Right ventricle myocardium superior (tissue), 1 donor: ENCODE data around the gene FXYD7. TPM values are rescaled to one million over a fixed set of nuclear protein-coding genes. Genes with fewer than 3 reads are reported as not detected.
"Not testable (repeated sequence)": the region's sequence is repeated elsewhere in the genome, so short reads cannot be mapped to it uniquely, and the experiment has no call there.

Experiments
- ATAC-seq: fragments of 200-7000 bp; cut with Tn5 transposase; one replicate; pipeline ENCODE4 v1.9.1; 2020; ENCODE audit warnings: mild to moderate bottlenecking; ENCODE audit not compliant: poor library complexity
- DNase-seq: peaks from one replicate; pipeline ENCODE4 v3.0.0-alpha.2; 2020
- intact Hi-C: fragments of 100-400 bp; cut with DNase I; formaldehyde crosslinking; loops from one replicate; pipeline ENCODE4 v1.11.2; 2022
- total RNA-seq: library from RNA; stranded (reverse); fragmentation: NEBNext Ultra II Directional; extraction: Animal tissue kit (Norgen Biotek cat#: 25700); gene quantifications from one replicate; pipeline ENCODE4 v1.2.1, GENCODE V29; 2021
- donor health status: DM: no; HTN: yes; CAD: no; lungs with severe emphysema.

FXYD7 gene
- total RNA-seq, 1 donor from 2014 or later: not detected

GRCh38 chr19:35140207-35140961, 2.7 kb upstream of the FXYD7 start:
- intact Hi-C loops: loop anchor here (5.0 kb wide), 2 partner anchors 73 to 122 kb away; no protein-coding TSS in a partner anchor
- ATAC-seq (no peak), DNase-seq (no peak)

DNA sequence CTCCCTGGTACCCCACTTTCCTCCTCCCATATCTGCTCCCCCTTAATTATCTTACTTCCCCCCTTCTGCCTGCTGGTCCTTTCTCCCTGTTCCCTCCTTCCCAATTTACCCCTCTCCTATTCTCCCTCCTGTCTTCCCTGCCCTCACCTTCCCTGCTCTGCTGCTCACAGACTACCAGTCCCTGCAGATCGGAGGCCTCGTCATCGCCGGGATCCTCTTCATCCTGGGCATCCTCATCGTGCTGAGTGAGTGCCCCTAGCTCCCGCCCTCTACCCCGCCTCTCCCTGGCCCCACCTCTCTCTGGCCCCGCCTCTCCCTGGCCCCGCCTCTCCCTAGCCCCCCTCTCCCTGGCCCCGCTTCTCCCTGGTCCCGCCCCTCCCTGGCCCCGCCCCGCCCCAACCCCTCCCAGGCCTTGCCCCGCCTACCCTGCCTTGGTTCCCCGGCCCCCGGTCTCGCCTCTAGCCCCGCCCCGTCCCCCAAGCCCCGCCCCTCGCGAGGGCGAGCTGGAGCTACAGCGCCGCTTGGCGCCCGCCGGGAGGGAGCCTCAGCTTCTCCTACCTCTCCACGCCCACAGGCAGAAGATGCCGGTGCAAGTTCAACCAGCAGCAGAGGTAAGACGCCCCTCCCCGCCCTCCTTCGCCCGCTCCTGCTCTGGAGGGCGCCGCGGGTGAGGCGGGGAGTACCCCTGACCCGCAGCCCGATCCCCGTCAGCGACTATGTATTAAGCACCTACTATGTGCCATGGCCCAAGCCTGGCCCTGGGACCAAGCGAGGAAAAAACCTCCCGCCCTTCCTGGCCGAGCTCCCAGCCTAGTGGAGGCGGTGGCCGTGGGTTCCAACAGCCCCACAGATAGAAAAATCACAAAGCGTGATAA, 1.9 kb upstream of the FXYD7 start:
- ATAC-seq: peak; percentile 62
- peak; percentile 96 for DNase-seq
- intact Hi-C loops: loop anchor here (5.0 kb wide), 2 partner anchors 74 to 121 kb away; no protein-coding TSS in a partner anchor

GRCh38 chr19:35141837-35142605, 1.0 kb upstream of the FXYD7 start:
- DNase-seq: no peak

GRCh38 chr19:35142606-35143230, 337 bp upstream of the FXYD7 start:
- no peak for ATAC-seq
- DNase-seq: peak; percentile 65
- intact Hi-C loops: loop anchor here (5.0 kb wide), 2 partner anchors 75 to 120 kb away; no protein-coding TSS in a partner anchor

More at GRCh38 chr19:35141837-35142605, 1.0 kb upstream of the FXYD7 start:
- no peak for ATAC-seq
- intact Hi-C loops: loop anchor here (5.0 kb wide), 2 partner anchors 75 to 120 kb away; no protein-coding TSS in a partner anchor

DNA sequence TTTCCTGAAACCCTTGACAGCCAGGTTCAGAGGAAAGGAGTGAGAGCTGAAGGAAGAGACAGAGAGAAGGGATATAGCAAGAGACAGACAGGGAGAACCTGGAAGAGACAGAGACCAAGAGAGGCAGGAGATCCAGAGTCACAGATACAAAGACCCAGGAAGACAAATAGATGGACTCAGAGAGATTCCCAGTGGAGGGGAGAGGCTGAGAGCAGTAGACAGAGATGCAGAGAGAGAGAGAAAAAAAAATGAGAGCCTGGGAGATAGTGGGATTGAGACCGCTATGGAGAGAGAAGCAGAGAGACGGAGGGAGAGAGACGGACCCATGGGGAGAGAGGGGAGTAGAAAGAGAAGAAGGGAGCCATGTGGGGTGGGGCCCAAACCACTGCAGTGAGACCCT, 763 bp downstream of the FXYD7 start:
- intact Hi-C loops: loop anchor here (5.0 kb wide), 2 partner anchors 77 to 118 kb away; no protein-coding TSS in a partner anchor
- ATAC-seq (no peak), DNase-seq (no peak)

- ATAC-seq (no peak), DNase-seq (no peak)
- intact Hi-C loops: loop anchor here (5.0 kb wide), 2 partner anchors 77 to 118 kb away; no protein-coding TSS in a partner anchor
Observed at GRCh38 chr19:35144259-35144599, 1.2 kb downstream of the FXYD7 start.

GRCh38 chr19:35144600-35145436, 1.8 kb downstream of the FXYD7 start:
- DNase-seq: no peak
- intact Hi-C loops: loop anchor here (5.0 kb wide), 2 partner anchors 78 to 117 kb away; no protein-coding TSS in a partner anchor
- no peak for ATAC-seq

DNA sequence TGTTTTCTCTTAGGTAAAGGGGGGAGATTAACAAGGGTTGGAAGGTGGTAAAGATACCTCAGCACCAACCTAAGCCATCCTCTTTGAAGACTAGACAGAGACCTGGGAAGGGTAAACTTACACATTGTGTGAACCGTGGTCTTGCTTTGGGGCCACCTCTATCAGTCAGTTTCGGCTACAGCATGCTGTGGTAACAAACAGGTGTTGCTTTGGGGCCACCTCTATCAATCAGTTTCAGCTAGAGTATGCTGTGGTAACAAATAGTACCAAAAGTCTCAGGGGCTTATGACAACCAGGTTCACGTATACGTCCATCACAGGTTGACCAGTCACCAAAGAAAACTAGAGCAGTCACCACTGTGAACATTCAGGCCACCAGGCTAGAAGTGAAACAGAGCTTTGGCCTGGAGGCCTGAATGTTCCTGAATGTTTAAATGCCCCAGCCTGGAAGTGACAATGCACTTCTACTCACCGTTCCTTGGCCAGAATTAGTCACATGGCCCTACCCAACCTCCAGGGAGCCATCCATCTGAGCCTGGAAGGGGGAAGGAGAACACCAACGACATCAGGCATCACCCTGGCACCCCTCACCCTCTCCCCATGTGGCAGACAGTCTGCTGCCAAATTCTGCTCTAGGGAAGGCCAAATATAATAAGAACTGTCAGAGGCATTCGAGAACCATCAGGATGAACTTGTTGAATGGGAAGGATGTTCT, 3.8 kb downstream of the FXYD7 start:
- intact Hi-C loops: no loop called here
- ATAC-seq (no peak), DNase-seq (no peak)

DNA sequence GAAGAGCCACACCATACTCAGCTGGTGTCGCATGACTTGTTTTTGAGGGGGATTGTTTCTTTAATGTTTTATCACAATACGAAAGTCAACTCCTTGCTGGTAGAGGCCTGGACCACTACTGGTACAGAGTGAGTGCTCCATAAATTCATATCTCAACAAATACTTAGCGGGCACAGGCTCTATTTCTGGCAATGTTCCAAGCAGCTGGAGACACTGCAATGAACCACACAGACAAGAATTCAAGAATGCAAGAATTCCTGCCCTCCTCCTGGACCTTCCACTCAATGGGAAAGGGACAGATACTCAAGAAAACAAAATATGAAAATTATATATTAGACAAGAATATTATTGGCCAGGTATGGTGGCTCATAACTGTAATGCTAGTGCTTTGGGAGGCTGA, 6.4 kb downstream of the FXYD7 start:
- intact Hi-C loops: no loop called here
- no peak for DNase-seq
- ATAC-seq: no peak

DNA sequence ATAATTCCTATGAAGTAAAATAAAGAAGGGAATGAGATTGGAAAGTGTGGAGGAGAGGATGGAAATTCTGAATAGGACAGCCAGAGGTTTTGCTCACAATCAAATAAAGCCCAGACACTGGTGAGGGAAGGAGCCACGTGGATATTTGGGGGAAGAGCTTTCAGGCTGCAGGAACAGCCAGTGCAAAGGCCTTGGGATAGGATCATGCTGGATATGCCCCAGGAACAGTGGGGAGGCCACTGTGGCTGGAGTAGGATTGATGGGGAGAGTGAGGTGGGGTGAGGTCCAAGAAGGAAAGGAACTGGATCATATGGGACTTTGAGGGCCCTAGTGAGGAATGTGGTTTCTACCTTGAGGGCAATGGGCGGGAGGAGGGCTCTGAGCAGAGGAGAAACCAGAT, 7.4 kb downstream of the FXYD7 start:
- DNase-seq (no peak), ATAC-seq (no peak)
- intact Hi-C loops: no loop called here

GRCh38 chr19:35151273-35152065, 8.4 kb downstream of the FXYD7 start:
- intact Hi-C loops: no loop called here
- DNase-seq: no peak
- ATAC-seq: no peak

DNA sequence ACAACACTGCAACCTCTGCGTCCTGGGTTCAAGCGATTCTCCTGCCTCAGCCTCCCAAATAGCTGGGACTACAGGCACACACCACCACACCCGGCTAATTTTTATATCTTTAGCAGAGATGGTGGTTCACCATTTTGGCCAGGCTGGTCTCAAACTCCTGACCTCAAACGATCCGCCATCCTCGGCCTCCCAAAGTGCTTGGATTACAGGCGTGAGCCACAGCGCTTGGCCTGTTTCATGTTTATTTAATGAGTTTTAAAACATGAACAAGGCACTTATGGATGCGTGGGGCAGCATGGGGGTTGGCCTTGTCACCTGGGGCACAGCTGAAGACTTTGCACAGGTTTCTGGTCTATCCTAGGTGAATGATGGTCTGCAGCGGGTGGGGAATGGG, 10.1 kb downstream of the FXYD7 start:
- DNase-seq, ATAC-seq, intact Hi-C loops: not testable (repeated sequence)

DNA sequence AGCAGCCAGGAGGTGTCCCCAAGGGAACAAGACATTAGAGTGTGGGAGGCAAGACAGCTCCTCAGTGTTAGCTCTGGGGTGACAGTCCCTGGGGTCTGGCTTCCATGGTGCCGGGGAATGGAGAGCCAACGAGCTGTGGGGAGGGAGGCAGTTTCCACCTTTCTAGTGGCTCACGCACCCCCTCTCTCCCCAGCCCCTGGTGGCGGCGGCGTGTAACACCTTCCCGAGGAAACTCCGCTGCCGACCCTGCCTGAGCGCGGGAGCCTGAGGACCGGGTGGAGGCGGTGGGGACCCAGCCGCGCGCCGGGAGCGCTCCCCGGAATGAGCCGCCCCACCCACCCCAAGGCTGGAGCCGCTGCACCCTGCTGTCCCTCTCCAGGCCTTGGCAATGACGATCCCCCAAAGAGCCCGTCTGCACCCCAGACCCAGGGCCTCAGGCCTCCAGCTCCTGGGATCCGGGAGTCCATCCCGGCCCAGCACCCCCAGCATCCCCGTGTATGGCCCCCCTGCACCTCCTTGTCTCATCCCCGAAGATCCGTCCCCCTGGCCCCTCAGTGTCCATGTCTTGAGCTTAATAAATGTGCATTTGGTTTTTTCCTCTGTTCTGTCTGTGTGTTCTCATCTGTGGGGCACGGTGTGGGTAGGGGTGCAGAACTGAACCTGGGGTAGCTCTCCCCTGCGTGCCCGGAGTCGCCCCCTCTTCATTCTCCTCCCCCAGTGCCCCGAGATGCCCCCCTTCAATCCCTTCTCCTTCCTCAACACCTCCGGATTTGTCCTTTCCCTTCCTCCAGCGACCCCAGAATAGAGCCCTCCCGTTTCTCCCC, 10.9 kb downstream of the FXYD7 start:
- intact Hi-C loops: no loop called here
- ATAC-seq (peak; percentile 37), DNase-seq (peak; percentile 55)

- ATAC-seq: peak; percentile 87
- intact Hi-C loops: loop anchor here (5.0 kb wide), 1 partner anchor 113 kb away; the partner anchor contains the start of gene USF2
- peak; percentile 81 for DNase-seq
Observed at GRCh38 chr19:35154525-35155406, 11.7 kb downstream of the FXYD7 start, which contains the start of gene FXYD5. Gene FXYD5 (plus strand): TSS chr19:35154735. CDS start chr19:35155551, 816 bp downstream.
